GM12864 (cell line): Measurements from ENCODE around the gene DTNB.

Experiments used
- DNase-seq: peaks from one replicate; pipeline ENCODE4 v3.0.0-alpha.2; 2011; ENCODE audit warnings: low read depth
- H3K4me3 ChIP-seq: 2 replicates; pipeline ENCODE4 v1.5.1; 2011; ENCODE audit warnings: mild to moderate bottlenecking, low read depth, low read length, control low read depth
- TF ChIP-seq, protein P1 (sequence below): IDR thresholded peaks from 2 replicates; pipeline ENCODE4 v1.5.1; 2011; ENCODE audit warnings: low read depth, mild to moderate bottlenecking, moderate library complexity, low read length, control low read depth, inconsistent platforms; ENCODE audit errors: missing control alignments

DTNB gene

DNA sequence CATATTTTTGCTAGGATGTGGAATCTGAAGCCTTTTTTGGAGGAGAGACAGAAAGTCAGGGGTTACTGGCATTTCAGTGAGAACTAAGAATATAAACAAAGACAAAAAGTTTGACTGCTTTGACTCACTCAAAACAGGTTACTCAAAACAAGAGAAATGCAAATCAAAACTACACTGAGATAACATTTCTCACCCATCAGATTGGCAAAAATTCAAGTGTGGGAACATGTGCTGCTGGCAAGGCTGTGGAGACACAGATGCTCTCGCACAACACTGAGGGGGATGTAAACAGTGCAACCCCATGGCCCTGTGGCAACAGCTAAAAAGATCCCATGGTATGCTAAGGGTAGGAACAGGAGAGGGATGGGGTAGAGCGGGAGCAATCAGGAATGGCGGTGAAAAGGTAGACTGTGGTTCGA is 86.6 kb downstream of the DTNB start:
- H3K4me3 ChIP-seq: no peak overlapping the region
- TF ChIP-seq, protein P1, sequence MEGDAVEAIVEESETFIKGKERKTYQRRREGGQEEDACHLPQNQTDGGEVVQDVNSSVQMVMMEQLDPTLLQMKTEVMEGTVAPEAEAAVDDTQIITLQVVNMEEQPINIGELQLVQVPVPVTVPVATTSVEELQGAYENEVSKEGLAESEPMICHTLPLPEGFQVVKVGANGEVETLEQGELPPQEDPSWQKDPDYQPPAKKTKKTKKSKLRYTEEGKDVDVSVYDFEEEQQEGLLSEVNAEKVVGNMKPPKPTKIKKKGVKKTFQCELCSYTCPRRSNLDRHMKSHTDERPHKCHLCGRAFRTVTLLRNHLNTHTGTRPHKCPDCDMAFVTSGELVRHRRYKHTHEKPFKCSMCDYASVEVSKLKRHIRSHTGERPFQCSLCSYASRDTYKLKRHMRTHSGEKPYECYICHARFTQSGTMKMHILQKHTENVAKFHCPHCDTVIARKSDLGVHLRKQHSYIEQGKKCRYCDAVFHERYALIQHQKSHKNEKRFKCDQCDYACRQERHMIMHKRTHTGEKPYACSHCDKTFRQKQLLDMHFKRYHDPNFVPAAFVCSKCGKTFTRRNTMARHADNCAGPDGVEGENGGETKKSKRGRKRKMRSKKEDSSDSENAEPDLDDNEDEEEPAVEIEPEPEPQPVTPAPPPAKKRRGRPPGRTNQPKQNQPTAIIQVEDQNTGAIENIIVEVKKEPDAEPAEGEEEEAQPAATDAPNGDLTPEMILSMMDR: no peak
- peak; percentile 67 for DNase-seq

DNA sequence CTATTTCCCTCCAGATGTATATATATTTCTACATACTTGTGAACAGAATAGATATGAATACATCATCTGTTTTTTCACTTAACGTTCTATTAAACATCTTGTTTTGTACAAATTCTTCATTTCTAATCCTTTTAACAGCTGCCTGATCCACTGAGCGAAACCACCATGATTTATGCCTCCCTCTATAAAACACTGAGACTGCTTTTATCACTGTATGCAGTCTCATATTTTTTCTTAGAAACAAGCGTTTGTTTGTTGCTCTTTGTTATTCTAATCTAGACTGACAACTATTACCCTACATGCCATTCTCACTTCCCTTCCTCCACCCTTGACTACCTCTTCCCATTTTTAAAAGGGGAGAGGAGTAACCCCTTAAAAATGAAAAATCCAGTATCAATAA is 88.2 kb downstream of the DTNB start:
- TF ChIP-seq, protein P1: no peak
- H3K4me3 ChIP-seq: no peak overlapping the region
- no peak for DNase-seq

DNA sequence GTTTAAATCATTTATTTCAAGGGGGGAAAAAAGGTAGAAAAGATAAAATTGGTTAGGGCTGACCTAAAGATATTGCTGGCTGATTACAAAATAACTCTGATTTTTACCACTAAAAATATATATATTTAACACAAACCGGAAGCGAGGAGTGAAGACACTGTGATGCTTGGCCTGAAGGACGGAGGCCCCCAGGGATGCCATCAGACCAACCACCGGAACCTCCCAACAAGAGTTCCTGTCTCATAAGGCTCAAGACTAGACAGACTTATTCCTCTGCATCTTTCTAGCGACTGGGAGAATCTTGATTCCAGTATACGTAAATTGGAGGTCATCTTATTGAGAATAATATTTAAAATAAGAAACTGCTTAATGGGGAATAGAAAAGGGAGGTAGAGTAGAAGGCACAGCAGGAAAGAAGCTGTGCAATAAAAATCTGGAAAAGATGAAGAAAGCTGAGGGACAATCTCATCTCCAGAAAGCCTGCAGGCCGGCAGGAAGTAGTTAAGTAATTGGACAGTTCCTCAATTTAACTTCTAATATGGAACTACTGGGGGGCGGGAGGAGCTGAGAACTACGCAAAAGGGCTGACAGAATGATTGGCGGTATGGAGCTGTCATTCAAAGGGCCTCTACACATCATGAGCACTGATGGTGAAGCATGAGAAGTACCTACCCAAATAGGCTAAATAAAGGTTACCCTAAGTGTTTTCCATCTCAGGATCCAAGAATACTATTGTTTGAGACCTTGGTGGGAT is 91.1 kb downstream of the DTNB start:
- no peak for DNase-seq
- H3K4me3 ChIP-seq: no peak overlapping the region
- TF ChIP-seq, protein P1: no peak

DNA sequence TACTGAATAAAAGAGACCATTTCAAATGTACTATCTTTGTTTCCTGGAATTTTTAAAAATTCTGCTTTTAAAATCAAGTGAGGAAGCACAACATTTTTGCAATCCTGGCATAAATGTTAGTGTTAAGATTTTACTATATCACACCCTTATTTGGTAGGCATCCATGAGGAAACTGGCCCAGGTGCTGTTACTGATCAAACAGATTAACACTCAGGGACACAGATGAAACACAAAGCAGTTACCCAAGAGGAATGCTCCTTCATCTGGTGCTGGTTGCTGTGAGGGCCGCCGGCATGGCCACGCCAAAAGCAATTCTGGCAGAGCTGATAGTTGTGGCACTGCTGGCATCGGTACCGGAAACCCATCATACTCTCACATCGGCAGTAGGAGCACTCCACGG is 96.8 kb downstream of the DTNB start:
- H3K4me3 ChIP-seq: no peak overlapping the region
- no peak for DNase-seq
- TF ChIP-seq, protein P1: no peak

DNA sequence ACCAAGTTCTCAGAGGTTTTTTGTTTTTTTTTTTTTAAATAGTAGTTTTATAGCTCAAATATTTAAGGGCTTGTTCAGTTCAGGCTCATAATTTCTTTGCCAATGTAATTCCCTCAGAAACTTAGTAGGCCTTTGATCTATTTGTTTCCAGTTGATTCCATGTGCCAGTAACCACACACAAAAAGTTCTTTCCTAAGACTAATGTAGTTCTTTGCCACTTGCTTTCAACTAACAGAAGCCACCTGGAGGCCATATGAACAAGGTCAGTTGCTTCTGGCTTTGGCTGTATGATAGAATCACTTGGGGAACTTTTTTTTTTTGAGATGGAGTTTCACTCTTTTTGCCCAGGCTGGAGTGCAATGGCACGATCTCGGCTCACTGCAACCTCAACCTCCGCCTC is 100.7 kb downstream of the DTNB start:
- TF ChIP-seq, protein P1: no peak
- no peak overlapping the region for H3K4me3 ChIP-seq
- DNase-seq: no peak

DNA sequence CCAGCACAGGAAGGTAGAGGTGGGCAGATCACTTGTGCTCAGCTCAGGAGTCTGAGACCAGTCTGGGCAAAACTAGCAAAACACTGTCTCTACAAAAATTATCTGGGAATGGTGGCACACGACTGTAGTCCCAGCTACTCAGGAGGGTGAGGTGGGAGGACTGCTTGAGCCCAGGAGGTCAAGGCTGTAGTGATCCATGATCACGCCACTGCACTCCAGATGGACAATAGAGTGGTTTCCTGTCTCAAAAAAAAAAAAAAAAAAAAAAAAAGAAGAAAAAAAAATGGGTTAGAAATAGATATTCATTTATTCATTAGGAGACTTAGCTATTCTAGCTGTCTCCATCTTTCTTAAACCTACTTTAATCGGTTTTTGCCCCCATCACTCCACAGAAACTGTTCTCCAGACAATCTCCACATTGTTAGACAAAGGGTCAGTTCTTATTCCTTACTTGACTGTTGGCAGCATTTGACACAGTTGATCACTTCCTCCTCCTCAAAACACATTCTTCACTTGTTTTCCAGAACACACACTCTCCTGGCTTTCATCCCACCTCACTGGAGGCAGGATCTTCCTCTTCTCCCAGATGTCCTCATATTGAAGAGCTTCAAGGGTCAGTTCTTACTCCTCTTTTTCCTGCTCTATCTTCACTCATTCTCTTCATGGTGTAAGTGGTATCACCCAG is 103.1 kb downstream of the DTNB start:
- TF ChIP-seq, protein P1: no peak
- H3K4me3 ChIP-seq: no peak overlapping the region
- no peak for DNase-seq
